Measurements from ENCODE around the gene SH3RF1.

Gene SH3RF1

DNA sequence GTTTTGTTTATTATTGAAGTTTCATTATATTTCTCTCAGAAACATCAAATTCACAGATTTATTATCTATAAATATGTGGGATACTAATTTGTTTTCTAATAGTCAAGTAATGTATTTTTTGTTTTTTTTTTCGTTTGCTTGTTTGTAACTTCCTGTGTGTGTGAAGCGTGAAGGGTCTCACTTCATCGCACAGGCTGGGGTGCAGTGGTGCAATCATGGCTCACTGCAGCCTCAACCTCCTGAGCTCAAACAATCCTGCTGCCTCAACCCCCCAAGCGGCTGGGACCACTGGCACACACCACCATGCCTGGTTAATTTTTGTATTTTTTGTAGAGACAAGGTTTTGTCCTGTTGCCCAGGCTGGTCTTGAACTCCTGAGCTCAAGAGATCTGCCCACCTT lies 55.1 kb downstream of the SH3RF1 start:
- H3K9ac ChIP-seq (ENCODE audit: low read depth in 1 of 2, low read length in 2 of 2), result no peak overlapping the region
- no peak overlapping the region for H3K27ac ChIP-seq (ENCODE audit: low read depth, low read length)
- H3K4me1 ChIP-seq (ENCODE audit: control insufficient read depth in 1 of 2, insufficient read depth in 2 of 2, low read length in 2 of 2), result peaks cover 0 to 14% of the 10 kb centered on the region in 2 donors
- H3K36me3 ChIP-seq (ENCODE audit: control insufficient read depth in 1 of 2, insufficient read depth in 2 of 2, low read length in 2 of 2), result peaks cover 0 to 4% of the 10 kb centered on the region in 2 donors
- H3K9me3 ChIP-seq (ENCODE audit: control insufficient read depth in 1 of 2, low read length in 2 of 2), result no peaks in the 10 kb centered on the region
- H3K27me3 ChIP-seq (ENCODE audit: control insufficient read depth in 1 of 2, insufficient read depth in 2 of 2, low read length in 2 of 2), result no peaks in the 10 kb centered on the region
- H3K4me3 ChIP-seq (ENCODE audit: low read depth in 1 of 2, low read length in 2 of 2), result no peak overlapping the region

DNA sequence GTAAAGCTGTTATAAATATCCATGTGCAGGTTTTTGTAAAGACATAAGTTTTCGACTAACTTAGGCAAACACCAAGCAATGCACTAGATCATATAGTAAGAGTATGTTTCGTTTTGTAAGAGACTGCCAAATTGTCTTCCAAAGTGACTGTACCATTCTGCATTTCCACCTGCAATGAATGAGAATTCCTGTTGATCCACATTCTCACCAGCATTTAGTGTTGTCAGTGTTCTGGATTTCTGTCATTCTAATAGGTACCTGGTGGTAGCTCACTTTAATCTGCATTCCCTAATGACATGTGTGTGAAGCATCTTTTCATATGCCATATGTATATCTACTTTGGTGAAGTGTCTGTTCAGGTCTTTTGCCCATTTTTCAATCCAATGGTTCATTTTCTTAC lies 57.8 kb downstream of the SH3RF1 start:
- Histone ChIP-seq H3K27ac (ENCODE audit: low read depth, low read length) (no peak overlapping the region), H3K27me3 (ENCODE audit: control insufficient read depth in 1 of 2, insufficient read depth in 2 of 2, low read length in 2 of 2) (no peaks in the 10 kb centered on the region), H3K4me1 (ENCODE audit: control insufficient read depth in 1 of 2, insufficient read depth in 2 of 2, low read length in 2 of 2) (no peaks in the 10 kb centered on the region), H3K9ac (ENCODE audit: low read depth in 1 of 2, low read length in 2 of 2) (no peak overlapping the region), H3K36me3 (ENCODE audit: control insufficient read depth in 1 of 2, insufficient read depth in 2 of 2, low read length in 2 of 2) (peaks cover 0 to 4% of the 10 kb centered on the region in 2 donors), H3K4me3 (ENCODE audit: low read depth in 1 of 2, low read length in 2 of 2) (no peak overlapping the region), H3K9me3 (ENCODE audit: control insufficient read depth in 1 of 2, low read length in 2 of 2) (no peaks in the 10 kb centered on the region)

GRCh38 chr4:169210504-169211118 lies 60.1 kb downstream of the SH3RF1 start:
- H3K9me3 ChIP-seq (ENCODE audit: control insufficient read depth in 1 of 2, low read length in 2 of 2), result no peaks in the 10 kb centered on the region
- no peak overlapping the region for H3K9ac ChIP-seq (ENCODE audit: low read depth in 1 of 2, low read length in 2 of 2)
- H3K4me3 ChIP-seq (ENCODE audit: low read depth in 1 of 2, low read length in 2 of 2), result no peak overlapping the region
- H3K4me1 ChIP-seq (ENCODE audit: control insufficient read depth in 1 of 2, insufficient read depth in 2 of 2, low read length in 2 of 2), result no peaks in the 10 kb centered on the region
- H3K36me3 ChIP-seq (ENCODE audit: control insufficient read depth in 1 of 2, insufficient read depth in 2 of 2, low read length in 2 of 2), result peaks cover 0 to 4% of the 10 kb centered on the region in 2 donors
- no peaks in the 10 kb centered on the region for H3K27me3 ChIP-seq (ENCODE audit: control insufficient read depth in 1 of 2, insufficient read depth in 2 of 2, low read length in 2 of 2)
- H3K27ac ChIP-seq (ENCODE audit: low read depth, low read length), result no peak overlapping the region

- no peak overlapping the region for H3K27ac ChIP-seq (ENCODE audit: low read depth, low read length)
Measured at GRCh38 chr4:169209388-169209883, 61.3 kb downstream of the SH3RF1 start.

GRCh38 chr4:169208516-169208915 lies 62.2 kb downstream of the SH3RF1 start:
- Histone ChIP-seq H3K9ac (ENCODE audit: low read depth in 1 of 2, low read length in 2 of 2) (no peak overlapping the region), H3K27ac (ENCODE audit: low read depth, low read length) (no peak overlapping the region), H3K9me3 (ENCODE audit: control insufficient read depth in 1 of 2, low read length in 2 of 2) (no peaks in the 10 kb centered on the region), H3K4me1 (ENCODE audit: control insufficient read depth in 1 of 2, insufficient read depth in 2 of 2, low read length in 2 of 2) (no peaks in the 10 kb centered on the region), H3K4me3 (ENCODE audit: low read depth in 1 of 2, low read length in 2 of 2) (no peak overlapping the region), H3K27me3 (ENCODE audit: control insufficient read depth in 1 of 2, insufficient read depth in 2 of 2, low read length in 2 of 2) (no peaks in the 10 kb centered on the region), H3K36me3 (ENCODE audit: control insufficient read depth in 1 of 2, insufficient read depth in 2 of 2, low read length in 2 of 2) (no peaks in the 10 kb centered on the region)

More at GRCh38 chr4:169209388-169209883, 61.3 kb downstream of the SH3RF1 start:
- no peaks in the 10 kb centered on the region for H3K4me1 ChIP-seq (ENCODE audit: control insufficient read depth in 1 of 2, insufficient read depth in 2 of 2, low read length in 2 of 2)
- H3K4me3 ChIP-seq (ENCODE audit: low read depth in 1 of 2, low read length in 2 of 2), result no peak overlapping the region
- H3K9ac ChIP-seq (ENCODE audit: low read depth in 1 of 2, low read length in 2 of 2), result no peak overlapping the region
- H3K27me3 ChIP-seq (ENCODE audit: control insufficient read depth in 1 of 2, insufficient read depth in 2 of 2, low read length in 2 of 2), result no peaks in the 10 kb centered on the region
- no peaks in the 10 kb centered on the region for H3K9me3 ChIP-seq (ENCODE audit: control insufficient read depth in 1 of 2, low read length in 2 of 2)
- H3K36me3 ChIP-seq (ENCODE audit: control insufficient read depth in 1 of 2, insufficient read depth in 2 of 2, low read length in 2 of 2), result peaks cover 0 to 4% of the 10 kb centered on the region in 2 donors

DNA sequence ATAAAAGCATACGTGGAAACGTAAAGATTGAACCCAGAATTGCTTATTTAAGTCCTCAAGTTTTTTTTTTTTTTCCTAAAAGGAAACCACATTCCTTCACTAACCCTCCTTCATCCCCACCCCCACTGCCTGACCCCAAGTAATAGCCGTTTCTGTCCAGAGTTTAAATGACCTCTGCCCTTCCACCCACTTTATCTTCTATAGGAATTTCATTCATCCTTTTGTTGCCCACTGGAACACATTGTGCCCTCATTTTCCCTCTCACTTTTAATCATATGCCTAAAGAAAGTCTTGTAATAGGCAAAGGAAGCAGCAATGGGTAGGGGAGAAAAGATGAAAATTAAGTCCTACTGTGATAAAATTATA lies 62.7 kb downstream of the SH3RF1 start:
- Histone ChIP-seq H3K36me3 (ENCODE audit: control insufficient read depth in 1 of 2, insufficient read depth in 2 of 2, low read length in 2 of 2) (no peaks in the 10 kb centered on the region), H3K4me1 (ENCODE audit: control insufficient read depth in 1 of 2, insufficient read depth in 2 of 2, low read length in 2 of 2) (no peaks in the 10 kb centered on the region), H3K9ac (ENCODE audit: low read depth in 1 of 2, low read length in 2 of 2) (no peak overlapping the region), H3K9me3 (ENCODE audit: control insufficient read depth in 1 of 2, low read length in 2 of 2) (no peaks in the 10 kb centered on the region), H3K27me3 (ENCODE audit: control insufficient read depth in 1 of 2, insufficient read depth in 2 of 2, low read length in 2 of 2) (no peaks in the 10 kb centered on the region), H3K27ac (ENCODE audit: low read depth, low read length) (no peak overlapping the region), H3K4me3 (ENCODE audit: low read depth in 1 of 2, low read length in 2 of 2) (no peak overlapping the region)

GRCh38 chr4:169207436-169208089 lies 63.2 kb downstream of the SH3RF1 start:
- H3K27ac ChIP-seq (ENCODE audit: low read depth, low read length), result no peak overlapping the region
- no peaks in the 10 kb centered on the region for H3K27me3 ChIP-seq (ENCODE audit: control insufficient read depth in 1 of 2, insufficient read depth in 2 of 2, low read length in 2 of 2)
- no peak overlapping the region for H3K9ac ChIP-seq (ENCODE audit: low read depth in 1 of 2, low read length in 2 of 2)
- H3K9me3 ChIP-seq (ENCODE audit: control insufficient read depth in 1 of 2, low read length in 2 of 2), result no peaks in the 10 kb centered on the region
- H3K4me1 ChIP-seq (ENCODE audit: control insufficient read depth in 1 of 2, insufficient read depth in 2 of 2, low read length in 2 of 2), result peaks cover 0 to 2% of the 10 kb centered on the region in 2 donors
- H3K4me3 ChIP-seq (ENCODE audit: low read depth in 1 of 2, low read length in 2 of 2), result no peak overlapping the region
- H3K36me3 ChIP-seq (ENCODE audit: control insufficient read depth in 1 of 2, insufficient read depth in 2 of 2, low read length in 2 of 2), result no peaks in the 10 kb centered on the region

DNA sequence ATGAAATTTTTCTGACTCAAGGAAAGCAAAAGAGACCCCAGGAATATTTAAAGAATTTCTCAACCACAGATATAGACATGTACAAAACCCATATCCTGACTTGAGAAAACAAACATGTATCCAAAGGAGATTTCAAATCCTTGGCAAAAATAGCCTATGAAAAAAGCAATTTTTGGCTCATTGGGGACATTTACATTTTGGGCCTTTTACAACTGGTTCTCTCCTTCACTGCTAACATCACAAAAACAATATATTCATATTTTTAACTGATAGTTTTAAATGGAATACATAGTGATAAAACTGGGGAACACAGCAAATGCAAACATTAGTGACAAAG lies 65.0 kb downstream of the SH3RF1 start:
- H3K4me1 ChIP-seq (ENCODE audit: control insufficient read depth in 1 of 2, insufficient read depth in 2 of 2, low read length in 2 of 2), result peaks cover 1 to 12% of the 10 kb centered on the region in 2 donors
- H3K9ac ChIP-seq (ENCODE audit: low read depth in 1 of 2, low read length in 2 of 2), result no peak overlapping the region
- no peaks in the 10 kb centered on the region for H3K36me3 ChIP-seq (ENCODE audit: control insufficient read depth in 1 of 2, insufficient read depth in 2 of 2, low read length in 2 of 2)
- no peak overlapping the region for H3K4me3 ChIP-seq (ENCODE audit: low read depth in 1 of 2, low read length in 2 of 2)
- H3K9me3 ChIP-seq (ENCODE audit: control insufficient read depth in 1 of 2, low read length in 2 of 2), result no peaks in the 10 kb centered on the region
- no peaks in the 10 kb centered on the region for H3K27me3 ChIP-seq (ENCODE audit: control insufficient read depth in 1 of 2, insufficient read depth in 2 of 2, low read length in 2 of 2)
- H3K27ac ChIP-seq (ENCODE audit: low read depth, low read length), result no peak overlapping the region

GRCh38 chr4:169205075-169205743 lies 65.5 kb downstream of the SH3RF1 start:
- peaks cover 5 to 12% of the 10 kb centered on the region in 2 donors for H3K4me1 ChIP-seq (ENCODE audit: control insufficient read depth in 1 of 2, insufficient read depth in 2 of 2, low read length in 2 of 2)
- H3K9me3 ChIP-seq (ENCODE audit: control insufficient read depth in 1 of 2, low read length in 2 of 2), result no peaks in the 10 kb centered on the region
- no peaks in the 10 kb centered on the region for H3K27me3 ChIP-seq (ENCODE audit: control insufficient read depth in 1 of 2, insufficient read depth in 2 of 2, low read length in 2 of 2)
- no peak overlapping the region for H3K9ac ChIP-seq (ENCODE audit: low read depth in 1 of 2, low read length in 2 of 2)
- H3K4me3 ChIP-seq (ENCODE audit: low read depth in 1 of 2, low read length in 2 of 2), result no peak overlapping the region
- H3K27ac ChIP-seq (ENCODE audit: low read depth, low read length), result no peak overlapping the region
- no peaks in the 10 kb centered on the region for H3K36me3 ChIP-seq (ENCODE audit: control insufficient read depth in 1 of 2, insufficient read depth in 2 of 2, low read length in 2 of 2)

- no peak overlapping the region for H3K9ac ChIP-seq (ENCODE audit: low read depth in 1 of 2, low read length in 2 of 2)
- H3K4me1 ChIP-seq (ENCODE audit: control insufficient read depth in 1 of 2, insufficient read depth in 2 of 2, low read length in 2 of 2), result peaks cover 5 to 12% of the 10 kb centered on the region in 2 donors
- H3K4me3 ChIP-seq (ENCODE audit: low read depth in 1 of 2, low read length in 2 of 2), result no peak overlapping the region
- no peaks in the 10 kb centered on the region for H3K27me3 ChIP-seq (ENCODE audit: control insufficient read depth in 1 of 2, insufficient read depth in 2 of 2, low read length in 2 of 2)
- no peaks in the 10 kb centered on the region for H3K9me3 ChIP-seq (ENCODE audit: control insufficient read depth in 1 of 2, low read length in 2 of 2)
- no peaks in the 10 kb centered on the region for H3K36me3 ChIP-seq (ENCODE audit: control insufficient read depth in 1 of 2, insufficient read depth in 2 of 2, low read length in 2 of 2)
- H3K27ac ChIP-seq (ENCODE audit: low read depth, low read length), result no peak overlapping the region
Measured at GRCh38 chr4:169203891-169204290, 66.9 kb downstream of the SH3RF1 start.

All from duodenal mucosa (tissue), 2 donors.